Measurements from ENCODE around the gene RANGAP1.

RANGAP1 gene

DNA sequence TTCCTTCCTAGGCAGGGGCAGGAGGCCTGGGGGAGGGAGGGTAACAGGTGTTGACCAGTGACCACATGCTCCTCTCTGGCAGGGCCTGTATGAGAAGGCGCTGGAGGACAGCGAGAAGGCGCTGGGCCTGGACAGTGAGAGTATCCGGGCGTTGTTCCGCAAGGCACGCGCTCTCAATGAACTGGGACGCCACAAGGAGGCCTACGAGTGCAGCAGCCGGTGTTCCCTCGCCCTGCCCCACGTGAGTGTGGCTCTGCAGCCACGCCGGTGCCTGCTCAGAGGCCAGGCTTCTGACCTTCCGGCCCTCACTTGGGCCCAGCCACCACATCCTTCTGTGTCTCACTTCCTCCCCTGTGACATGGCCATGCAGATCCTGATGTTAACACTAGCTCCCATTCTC, 41.1 kb upstream of the RANGAP1 start:
- TF ChIP-seq, protein P1, sequence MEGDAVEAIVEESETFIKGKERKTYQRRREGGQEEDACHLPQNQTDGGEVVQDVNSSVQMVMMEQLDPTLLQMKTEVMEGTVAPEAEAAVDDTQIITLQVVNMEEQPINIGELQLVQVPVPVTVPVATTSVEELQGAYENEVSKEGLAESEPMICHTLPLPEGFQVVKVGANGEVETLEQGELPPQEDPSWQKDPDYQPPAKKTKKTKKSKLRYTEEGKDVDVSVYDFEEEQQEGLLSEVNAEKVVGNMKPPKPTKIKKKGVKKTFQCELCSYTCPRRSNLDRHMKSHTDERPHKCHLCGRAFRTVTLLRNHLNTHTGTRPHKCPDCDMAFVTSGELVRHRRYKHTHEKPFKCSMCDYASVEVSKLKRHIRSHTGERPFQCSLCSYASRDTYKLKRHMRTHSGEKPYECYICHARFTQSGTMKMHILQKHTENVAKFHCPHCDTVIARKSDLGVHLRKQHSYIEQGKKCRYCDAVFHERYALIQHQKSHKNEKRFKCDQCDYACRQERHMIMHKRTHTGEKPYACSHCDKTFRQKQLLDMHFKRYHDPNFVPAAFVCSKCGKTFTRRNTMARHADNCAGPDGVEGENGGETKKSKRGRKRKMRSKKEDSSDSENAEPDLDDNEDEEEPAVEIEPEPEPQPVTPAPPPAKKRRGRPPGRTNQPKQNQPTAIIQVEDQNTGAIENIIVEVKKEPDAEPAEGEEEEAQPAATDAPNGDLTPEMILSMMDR (IDR thresholded peaks at IDR 0.05; ENCODE audit: borderline replicate concordance, insufficient read depth, low read depth, low read length): no peak
- H3K4me3 ChIP-seq (ENCODE audit: low read depth, low read length): no peak overlapping the region

GRCh38 chr22:41324821-41325528, 39.0 kb upstream of the RANGAP1 start:
- TF ChIP-seq, protein P1 (IDR thresholded peaks at IDR 0.05; ENCODE audit: borderline replicate concordance, insufficient read depth, low read depth, low read length): no peak
- H3K4me3 ChIP-seq (ENCODE audit: low read depth, low read length): no peak overlapping the region

GRCh38 chr22:41320416-41321240, 34.6 kb upstream of the RANGAP1 start:
- no peak overlapping the region for H3K4me3 ChIP-seq (ENCODE audit: low read depth, low read length)
- TF ChIP-seq, protein P1 (IDR thresholded peaks at IDR 0.05; ENCODE audit: borderline replicate concordance, insufficient read depth, low read depth, low read length): no peak

GRCh38 chr22:41315586-41315985, 29.6 kb upstream of the RANGAP1 start:
- H3K4me3 ChIP-seq (ENCODE audit: low read depth, low read length): no peak overlapping the region
- TF ChIP-seq, protein P1 (IDR thresholded peaks at IDR 0.05; ENCODE audit: borderline replicate concordance, insufficient read depth, low read depth, low read length): no peak

DNA sequence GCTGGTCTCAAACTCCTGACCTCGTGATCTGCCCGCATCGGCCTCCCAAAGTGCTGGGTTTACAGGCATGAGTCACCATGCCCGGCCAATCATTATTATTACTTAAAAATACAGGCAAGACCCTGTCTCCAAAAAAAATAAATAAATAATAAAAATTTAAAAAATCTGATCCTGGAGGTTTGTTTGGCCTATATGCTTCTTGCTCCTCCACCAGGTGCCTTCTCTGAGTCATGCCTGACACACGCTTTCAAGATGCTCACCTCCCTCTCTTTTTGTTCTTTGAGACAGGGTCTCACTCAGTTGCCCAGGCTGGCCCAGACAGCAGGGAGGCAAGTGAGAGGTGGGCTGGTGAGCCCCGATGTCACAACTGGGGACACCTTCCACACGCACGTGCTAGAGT, 28.8 kb upstream of the RANGAP1 start:
- TF ChIP-seq, protein P1 (IDR thresholded peaks at IDR 0.05; ENCODE audit: borderline replicate concordance, insufficient read depth, low read depth, low read length): no peak
- H3K4me3 ChIP-seq (ENCODE audit: low read depth, low read length): no peak overlapping the region

GRCh38 chr22:41311487-41311886, 25.5 kb upstream of the RANGAP1 start:
- TF ChIP-seq, protein P1 (IDR thresholded peaks at IDR 0.05; ENCODE audit: borderline replicate concordance, insufficient read depth, low read depth, low read length): no peak
- no peak overlapping the region for H3K4me3 ChIP-seq (ENCODE audit: low read depth, low read length)
